HEK293 (cell line): ENCODE measurements around the gene SLC2A6.

ENCODE experiments used
- GLIS2 ChIP-seq: fragments of 450-650 bp; formaldehyde crosslinking; IDR thresholded peaks from 2 replicates; pipeline ENCODE4 v1.5.1; 2016; ENCODE audit warnings: missing biosample characterization, missing genetic modification characterization
- TCF7L2 ChIP-seq: IDR thresholded peaks from 2 replicates; pipeline ENCODE4 v1.6.1; 2011; ENCODE audit warnings: low read depth, mild to moderate bottlenecking, inconsistent platforms, low read length, moderate library complexity, borderline replicate concordance
- YY1 ChIP-seq: fragments of 450-650 bp; formaldehyde crosslinking; IDR thresholded peaks from 2 replicates; pipeline ENCODE4 v1.5.1; 2018; ENCODE audit warnings: missing biosample characterization, missing genetic modification characterization
- ZEB2 ChIP-seq: fragments of 450-650 bp; formaldehyde crosslinking; IDR thresholded peaks from 2 replicates; pipeline ENCODE4 v1.5.1; 2016; ENCODE audit warnings: missing biosample characterization, missing genetic modification characterization
- ZNF112 ChIP-seq: fragments of 450-650 bp; formaldehyde crosslinking; IDR thresholded peaks from 2 replicates; pipeline ENCODE4 v1.5.0; 2017; ENCODE audit warnings: missing biosample characterization, missing genetic modification characterization
- ZNF501 ChIP-seq: fragments of 450-650 bp; formaldehyde crosslinking; IDR thresholded peaks from 2 replicates; pipeline ENCODE4 v1.5.1; 2016; ENCODE audit warnings: missing biosample characterization, missing genetic modification characterization
- ZNF549 ChIP-seq: fragments of 450-650 bp; IDR thresholded peaks from 2 replicates; pipeline ENCODE4 v1.5.1; 2018; ENCODE audit warnings: missing biosample characterization, missing genetic modification characterization, mild to moderate bottlenecking, inconsistent platforms, moderate library complexity
- TF ChIP-seq, protein P1 (sequence below): fragments of 450-650 bp; formaldehyde crosslinking; IDR thresholded peaks from 2 replicates; pipeline ENCODE4 v1.5.1; 2016; ENCODE audit warnings: missing biosample characterization, missing genetic modification characterization
- TF ChIP-seq, protein P2 (sequence below): fragments of 450-650 bp; IDR thresholded peaks from 2 replicates; pipeline ENCODE4 v1.5.1; 2018; ENCODE audit warnings: missing biosample characterization, mild to moderate bottlenecking, missing genetic modification characterization
- TF ChIP-seq, protein P3 (sequence below): fragments of 450-650 bp; formaldehyde crosslinking; IDR thresholded peaks from 2 replicates; pipeline ENCODE4 v1.5.1; 2016; ENCODE audit warnings: missing biosample characterization, missing genetic modification characterization

DNA sequence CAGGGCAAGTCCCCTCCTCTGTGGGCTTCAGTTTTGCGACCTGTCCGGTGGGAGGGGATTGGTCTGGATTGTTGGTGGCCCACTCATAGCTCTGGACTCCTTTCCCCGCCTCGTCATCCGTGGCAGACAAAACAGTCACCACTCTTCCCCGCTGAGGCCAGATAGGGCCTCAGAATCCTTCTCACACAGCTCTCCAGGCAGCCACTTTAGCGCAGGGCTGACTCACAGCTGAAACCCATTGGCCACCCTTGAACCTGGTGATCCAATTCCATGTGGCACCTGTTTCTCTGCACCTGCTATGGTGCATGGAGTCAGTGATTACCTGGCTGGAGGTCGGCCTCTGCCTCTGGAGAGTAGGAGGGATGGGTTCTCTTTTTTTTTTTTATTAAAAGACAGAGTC, 34.9 kb downstream of the SLC2A6 start:
- TF ChIP-seq, protein P1, sequence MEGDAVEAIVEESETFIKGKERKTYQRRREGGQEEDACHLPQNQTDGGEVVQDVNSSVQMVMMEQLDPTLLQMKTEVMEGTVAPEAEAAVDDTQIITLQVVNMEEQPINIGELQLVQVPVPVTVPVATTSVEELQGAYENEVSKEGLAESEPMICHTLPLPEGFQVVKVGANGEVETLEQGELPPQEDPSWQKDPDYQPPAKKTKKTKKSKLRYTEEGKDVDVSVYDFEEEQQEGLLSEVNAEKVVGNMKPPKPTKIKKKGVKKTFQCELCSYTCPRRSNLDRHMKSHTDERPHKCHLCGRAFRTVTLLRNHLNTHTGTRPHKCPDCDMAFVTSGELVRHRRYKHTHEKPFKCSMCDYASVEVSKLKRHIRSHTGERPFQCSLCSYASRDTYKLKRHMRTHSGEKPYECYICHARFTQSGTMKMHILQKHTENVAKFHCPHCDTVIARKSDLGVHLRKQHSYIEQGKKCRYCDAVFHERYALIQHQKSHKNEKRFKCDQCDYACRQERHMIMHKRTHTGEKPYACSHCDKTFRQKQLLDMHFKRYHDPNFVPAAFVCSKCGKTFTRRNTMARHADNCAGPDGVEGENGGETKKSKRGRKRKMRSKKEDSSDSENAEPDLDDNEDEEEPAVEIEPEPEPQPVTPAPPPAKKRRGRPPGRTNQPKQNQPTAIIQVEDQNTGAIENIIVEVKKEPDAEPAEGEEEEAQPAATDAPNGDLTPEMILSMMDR (tag by site-specific recombination) = no peak
- TF ChIP-seq ZNF501 (tag by site-specific recombination) (no peak), YY1 (no peak), ZEB2 (tag by site-specific recombination) (no peak), TCF7L2 (no peak), GLIS2 (tag by site-specific recombination) (no peak), ZNF549 (tag by site-specific recombination) (no peak), ZNF112 (tag by site-specific recombination) (no peak)
- TF ChIP-seq, protein P2, sequence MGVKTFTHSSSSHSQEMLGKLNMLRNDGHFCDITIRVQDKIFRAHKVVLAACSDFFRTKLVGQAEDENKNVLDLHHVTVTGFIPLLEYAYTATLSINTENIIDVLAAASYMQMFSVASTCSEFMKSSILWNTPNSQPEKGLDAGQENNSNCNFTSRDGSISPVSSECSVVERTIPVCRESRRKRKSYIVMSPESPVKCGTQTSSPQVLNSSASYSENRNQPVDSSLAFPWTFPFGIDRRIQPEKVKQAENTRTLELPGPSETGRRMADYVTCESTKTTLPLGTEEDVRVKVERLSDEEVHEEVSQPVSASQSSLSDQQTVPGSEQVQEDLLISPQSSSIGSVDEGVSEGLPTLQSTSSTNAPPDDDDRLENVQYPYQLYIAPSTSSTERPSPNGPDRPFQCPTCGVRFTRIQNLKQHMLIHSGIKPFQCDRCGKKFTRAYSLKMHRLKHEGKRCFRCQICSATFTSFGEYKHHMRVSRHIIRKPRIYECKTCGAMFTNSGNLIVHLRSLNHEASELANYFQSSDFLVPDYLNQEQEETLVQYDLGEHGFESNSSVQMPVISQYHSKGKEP (tag by site-specific recombination) = no peak
- TF ChIP-seq, protein P3, sequence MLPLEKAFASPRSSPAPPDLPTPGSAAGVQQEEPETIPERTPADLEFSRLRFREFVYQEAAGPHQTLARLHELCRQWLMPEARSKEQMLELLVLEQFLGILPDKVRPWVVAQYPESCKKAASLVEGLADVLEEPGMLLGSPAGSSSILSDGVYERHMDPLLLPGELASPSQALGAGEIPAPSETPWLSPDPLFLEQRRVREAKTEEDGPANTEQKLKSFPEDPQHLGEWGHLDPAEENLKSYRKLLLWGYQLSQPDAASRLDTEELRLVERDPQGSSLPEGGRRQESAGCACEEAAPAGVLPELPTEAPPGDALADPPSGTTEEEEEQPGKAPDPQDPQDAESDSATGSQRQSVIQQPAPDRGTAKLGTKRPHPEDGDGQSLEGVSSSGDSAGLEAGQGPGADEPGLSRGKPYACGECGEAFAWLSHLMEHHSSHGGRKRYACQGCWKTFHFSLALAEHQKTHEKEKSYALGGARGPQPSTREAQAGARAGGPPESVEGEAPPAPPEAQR (tag by site-specific recombination) = no peak
